ENCODE measurements around the gene PEF1.

PEF1 gene

DNA sequence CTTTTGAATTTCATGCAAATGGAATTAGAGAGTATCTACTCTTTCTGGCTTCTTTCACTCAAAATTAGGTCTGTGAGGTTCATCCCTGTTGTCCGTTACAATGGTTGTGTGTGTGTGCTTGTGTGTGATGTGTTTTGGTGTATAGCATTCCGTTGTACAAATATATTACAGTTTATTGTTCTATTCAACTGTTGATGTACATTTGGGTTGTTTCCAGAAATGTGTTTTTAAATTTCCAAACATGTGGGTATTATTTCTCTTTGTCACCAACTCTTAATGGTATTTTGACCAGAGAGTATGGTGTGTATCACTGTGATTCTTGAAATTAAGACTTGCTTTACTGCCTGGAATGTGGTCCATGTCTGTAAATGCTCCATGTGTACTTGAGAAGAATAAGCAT, 44.0 kb downstream of the PEF1 start:
- Histone ChIP-seq H3F3A (ENCODE audit: insufficient read depth) (no peaks in the 10 kb centered on the region), H4K20me1 (ENCODE audit: low read depth, low read length) (no peaks in the 10 kb centered on the region), H3K4me2 (ENCODE audit: low read depth, low read length, poor library complexity, severe bottlenecking) (no peak overlapping the region), H3K9me2 (replicated peaks; ENCODE audit: insufficient read depth, low read length) (no peaks in the 10 kb centered on the region), H3K4me3 (ENCODE audit: insufficient read depth, low read length, poor library complexity, severe bottlenecking) (no peak overlapping the region), H3K9me3 (ENCODE audit: insufficient read depth, low read length) (no peaks in the 10 kb centered on the region), H3K27me3 (ENCODE audit: low read length) (0 out of 2 replicates have a peak, but pooled peaks cover 3% of the 10 kb centered on the region), H3K9ac (ENCODE audit: low read length) (no peak overlapping the region), H2AFZ (ENCODE audit: low read depth, low read length, severe bottlenecking) (no peak overlapping the region), H3K36me3 (ENCODE audit: low read length) (no peaks in the 10 kb centered on the region), H3K27ac (ENCODE audit: low read depth, low read length) (no peak overlapping the region), H3K79me2 (ENCODE audit: insufficient read depth, low read length) (no peaks in the 10 kb centered on the region)
- TF ChIP-seq EZH2phosphoT487 (conservative IDR thresholded peaks at IDR 0.05; ENCODE audit: low read length) = no peak
- TF ChIP-seq, protein P1, sequence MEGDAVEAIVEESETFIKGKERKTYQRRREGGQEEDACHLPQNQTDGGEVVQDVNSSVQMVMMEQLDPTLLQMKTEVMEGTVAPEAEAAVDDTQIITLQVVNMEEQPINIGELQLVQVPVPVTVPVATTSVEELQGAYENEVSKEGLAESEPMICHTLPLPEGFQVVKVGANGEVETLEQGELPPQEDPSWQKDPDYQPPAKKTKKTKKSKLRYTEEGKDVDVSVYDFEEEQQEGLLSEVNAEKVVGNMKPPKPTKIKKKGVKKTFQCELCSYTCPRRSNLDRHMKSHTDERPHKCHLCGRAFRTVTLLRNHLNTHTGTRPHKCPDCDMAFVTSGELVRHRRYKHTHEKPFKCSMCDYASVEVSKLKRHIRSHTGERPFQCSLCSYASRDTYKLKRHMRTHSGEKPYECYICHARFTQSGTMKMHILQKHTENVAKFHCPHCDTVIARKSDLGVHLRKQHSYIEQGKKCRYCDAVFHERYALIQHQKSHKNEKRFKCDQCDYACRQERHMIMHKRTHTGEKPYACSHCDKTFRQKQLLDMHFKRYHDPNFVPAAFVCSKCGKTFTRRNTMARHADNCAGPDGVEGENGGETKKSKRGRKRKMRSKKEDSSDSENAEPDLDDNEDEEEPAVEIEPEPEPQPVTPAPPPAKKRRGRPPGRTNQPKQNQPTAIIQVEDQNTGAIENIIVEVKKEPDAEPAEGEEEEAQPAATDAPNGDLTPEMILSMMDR (IDR thresholded peaks at IDR 0.05; ENCODE audit: insufficient read depth, low read length, poor library complexity, severe bottlenecking) = no peak

DNA sequence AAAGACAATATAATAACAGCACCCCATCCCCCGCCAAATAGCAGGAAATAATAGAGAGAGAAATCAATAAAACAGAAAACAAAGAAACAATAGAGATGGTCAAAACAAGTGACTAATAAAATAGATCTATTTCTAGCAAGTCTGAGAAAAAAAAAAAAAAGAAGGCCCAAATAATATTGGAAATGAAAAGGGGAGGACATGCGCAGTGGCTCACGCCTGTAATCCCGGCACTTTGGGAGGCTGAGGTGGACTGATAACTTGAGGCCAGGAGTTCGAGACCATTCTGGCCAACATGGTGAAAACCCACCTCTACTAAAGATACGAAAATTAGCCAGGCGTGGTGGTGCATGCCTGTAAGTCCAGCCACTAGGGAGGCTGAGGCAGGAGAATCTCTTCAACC, 45.7 kb downstream of the PEF1 start:
- H3K4me2 ChIP-seq (ENCODE audit: low read depth, low read length, poor library complexity, severe bottlenecking) = no peak overlapping the region
- no peak for TF ChIP-seq EZH2phosphoT487 (conservative IDR thresholded peaks at IDR 0.05; ENCODE audit: low read length)
- TF ChIP-seq, protein P1 (IDR thresholded peaks at IDR 0.05; ENCODE audit: insufficient read depth, low read length, poor library complexity, severe bottlenecking) = no peak
- no peaks in the 10 kb centered on the region for H3K36me3 ChIP-seq (ENCODE audit: low read length)
- H2AFZ ChIP-seq (ENCODE audit: low read depth, low read length, severe bottlenecking) = no peak overlapping the region
- H3K27ac ChIP-seq (ENCODE audit: low read depth, low read length) = no peak overlapping the region
- H3K4me3 ChIP-seq (ENCODE audit: insufficient read depth, low read length, poor library complexity, severe bottlenecking) = no peak overlapping the region
- no peaks in the 10 kb centered on the region for H3F3A ChIP-seq (ENCODE audit: insufficient read depth)
- no peaks in the 10 kb centered on the region for H4K20me1 ChIP-seq (ENCODE audit: low read depth, low read length)
- 0 out of 2 replicates have a peak, but pooled peaks cover 3% of the 10 kb centered on the region for H3K27me3 ChIP-seq (ENCODE audit: low read length)
- no peaks in the 10 kb centered on the region for H3K9me2 ChIP-seq (replicated peaks; ENCODE audit: insufficient read depth, low read length)
- H3K9ac ChIP-seq (ENCODE audit: low read length) = no peak overlapping the region
- no peaks in the 10 kb centered on the region for H3K9me3 ChIP-seq (ENCODE audit: insufficient read depth, low read length)
- H3K79me2 ChIP-seq (ENCODE audit: insufficient read depth, low read length) = no peaks in the 10 kb centered on the region

DNA sequence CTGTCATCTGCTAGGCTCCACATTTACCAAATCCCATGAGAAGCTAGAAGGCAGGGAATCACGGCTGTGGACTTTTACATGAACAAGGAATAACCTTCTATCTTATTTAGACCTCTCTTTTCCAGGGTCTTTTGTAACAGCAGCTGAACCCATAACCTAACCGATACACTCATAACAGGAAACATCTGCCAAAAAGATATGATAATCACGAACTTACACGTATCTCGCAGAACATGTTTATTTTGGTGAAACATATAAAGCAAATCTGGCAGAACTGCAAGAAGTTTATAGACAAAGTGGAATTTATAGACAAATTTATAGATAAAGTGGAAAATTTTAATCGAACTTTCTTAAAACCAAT, 48.0 kb downstream of the PEF1 start:
- Histone ChIP-seq H2AFZ (ENCODE audit: low read depth, low read length, severe bottlenecking) (no peak overlapping the region), H3K9ac (ENCODE audit: low read length) (no peak overlapping the region), H3K9me3 (ENCODE audit: insufficient read depth, low read length) (no peaks in the 10 kb centered on the region), H3K27ac (ENCODE audit: low read depth, low read length) (no peak overlapping the region), H3K27me3 (ENCODE audit: low read length) (0 out of 2 replicates have a peak, but pooled peaks cover 3% of the 10 kb centered on the region), H3K9me2 (replicated peaks; ENCODE audit: insufficient read depth, low read length) (no peaks in the 10 kb centered on the region), H4K20me1 (ENCODE audit: low read depth, low read length) (no peaks in the 10 kb centered on the region), H3K36me3 (ENCODE audit: low read length) (no peaks in the 10 kb centered on the region), H3K79me2 (ENCODE audit: insufficient read depth, low read length) (no peaks in the 10 kb centered on the region), H3K4me2 (ENCODE audit: low read depth, low read length, poor library complexity, severe bottlenecking) (no peak overlapping the region), H3F3A (ENCODE audit: insufficient read depth) (no peaks in the 10 kb centered on the region), H3K4me3 (ENCODE audit: insufficient read depth, low read length, poor library complexity, severe bottlenecking) (no peak overlapping the region)
- TF ChIP-seq, protein P1 (IDR thresholded peaks at IDR 0.05; ENCODE audit: insufficient read depth, low read length, poor library complexity, severe bottlenecking) = no peak
- TF ChIP-seq EZH2phosphoT487 (conservative IDR thresholded peaks at IDR 0.05; ENCODE audit: low read length) = no peak
